RWPE2 (cell line): ENCODE data around the gene CHTF18.

ENCODE experiments used
- ATAC-seq: fragments of 200-7000 bp; cut with Tn5 transposase; 3 replicates; pipeline ENCODE4 v1.9.1; 2021; ENCODE audit warnings: low read depth
- DNase-seq: peaks from one replicate; pipeline ENCODE4 v3.0.0-alpha.2; 2020; ENCODE audit warnings: low spot score
- H3K27ac ChIP-seq: fragments of 450-650 bp; 2 replicates; pipeline ENCODE4 v1.5.1; 2017; ENCODE audit warnings: mild to moderate bottlenecking; ENCODE audit not compliant: poor library complexity, severe bottlenecking
- H3K27me3 ChIP-seq: fragments of 250-450 bp; sonication (Bioruptor Pico); 2 replicates; pipeline ENCODE4 v1.5.1; 2021; ENCODE audit warnings: mild to moderate bottlenecking, moderate library complexity; ENCODE audit not compliant: insufficient read depth, poor library complexity, severe bottlenecking
- H3K36me3 ChIP-seq: fragments of 250-450 bp; sonication (Bioruptor Pico); 2 replicates; pipeline ENCODE4 v1.5.1; 2020; ENCODE audit warnings: low read depth, mild to moderate bottlenecking, moderate library complexity
- H3K4me1 ChIP-seq: fragments of 250-450 bp; sonication (Bioruptor Pico); 2 replicates; pipeline ENCODE4 v1.5.1; 2021; ENCODE audit warnings: mild to moderate bottlenecking, moderate library complexity; ENCODE audit not compliant: insufficient read depth, poor library complexity, severe bottlenecking
- H3K4me3 ChIP-seq: fragments of 250-450 bp; sonication (Bioruptor Pico); 2 replicates; pipeline ENCODE4 v1.5.1; 2021; ENCODE audit warnings: mild to moderate bottlenecking, moderate library complexity; ENCODE audit not compliant: severe bottlenecking
- H3K9me3 ChIP-seq: fragments of 250-450 bp; sonication (Bioruptor Pico); 2 replicates; pipeline ENCODE4 v1.5.1; 2021; ENCODE audit warnings: mild to moderate bottlenecking, moderate library complexity; ENCODE audit not compliant: severe bottlenecking
- CTCF ChIP-seq: fragments of 450-650 bp; IDR thresholded peaks from one replicate; pipeline ENCODE4 v1.5.1; 2017; ENCODE audit warnings: mild to moderate bottlenecking, moderate library complexity; ENCODE audit not compliant: poor library complexity, severe bottlenecking

The CHTF18 gene

DNA sequence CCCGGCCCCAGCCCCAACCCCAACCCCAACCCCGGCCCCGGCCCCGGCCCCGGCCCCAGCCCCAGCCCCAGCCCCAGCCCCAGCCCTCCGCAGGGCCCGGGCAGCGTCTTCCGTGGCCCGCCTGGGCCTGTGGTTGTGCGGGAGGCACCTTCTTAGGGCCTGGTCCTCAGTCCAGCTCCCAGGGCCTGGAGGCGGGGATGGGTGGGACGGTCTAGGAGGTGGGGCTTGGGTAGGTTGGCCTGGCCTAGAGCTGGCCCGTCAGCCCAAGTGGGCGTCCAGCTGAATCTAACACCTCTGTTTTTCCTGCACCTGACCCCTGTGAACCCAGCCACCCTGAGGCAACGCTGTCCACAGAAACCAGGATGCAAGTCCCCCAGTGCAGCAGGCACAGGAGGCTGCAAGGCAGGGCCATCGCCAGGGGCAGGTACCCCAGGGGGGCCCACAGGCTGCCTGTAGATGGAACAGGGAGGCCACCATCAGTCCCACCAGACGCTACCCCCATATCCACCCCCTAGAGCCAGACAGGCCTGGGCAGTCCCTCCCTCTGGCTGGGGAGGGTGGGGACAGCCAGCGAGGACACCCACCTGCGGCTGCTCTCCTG is 19.1 kb upstream of the CHTF18 start:
- Histone ChIP-seq H3K27ac (no peak overlapping the region), H3K4me1 (no peaks in the 10 kb centered on the region), H3K36me3 (no peaks in the 10 kb centered on the region), H3K27me3 (no peaks in the 10 kb centered on the region), H3K4me3 (no peak overlapping the region), H3K9me3 (no peaks in the 10 kb centered on the region)
- DNase-seq (no peak), ATAC-seq (no peak; the same call in 2 of the 3 replicates)
- no peak for TF ChIP-seq CTCF

DNA sequence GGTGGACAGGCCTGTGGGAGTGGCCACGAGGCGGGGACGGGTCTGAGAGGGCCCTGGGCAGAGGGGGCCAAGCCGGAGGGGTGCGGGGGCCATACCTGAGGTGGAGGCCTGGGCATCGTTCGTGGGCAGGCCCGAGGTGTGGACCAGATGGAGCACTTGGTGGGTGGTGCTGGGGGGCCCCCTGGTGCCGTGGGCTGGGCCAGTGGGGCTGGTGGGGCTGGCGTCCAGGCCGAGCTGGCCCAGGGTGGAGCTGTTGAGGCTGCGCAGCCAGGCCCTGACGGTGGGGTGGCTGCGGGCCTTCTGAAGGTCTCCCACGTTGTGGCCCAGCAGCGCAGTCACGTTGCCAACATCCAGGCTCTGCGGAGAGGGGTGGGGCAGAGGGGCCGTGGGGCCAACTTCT is 18.5 kb upstream of the CHTF18 start:
- ATAC-seq = no peak

DNA sequence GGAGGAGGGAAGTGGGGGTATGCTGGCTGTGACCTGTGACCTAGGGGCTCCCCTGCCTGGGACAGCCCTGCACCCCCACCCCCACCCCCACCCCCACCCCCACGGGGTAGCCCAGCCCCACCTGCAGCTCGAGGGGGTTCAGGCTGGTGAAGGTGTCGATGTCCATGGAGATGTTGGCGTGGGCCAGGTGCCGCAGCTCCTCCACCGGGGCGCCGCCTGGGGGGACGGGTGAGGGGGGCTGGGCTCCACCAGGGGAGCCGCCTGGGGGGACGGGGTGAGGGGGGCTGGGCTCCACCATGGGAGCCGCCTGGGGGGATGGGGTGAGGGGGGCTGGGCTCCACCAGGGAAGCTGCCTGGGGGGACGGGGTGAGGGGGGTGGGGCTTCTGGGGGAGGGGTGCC is 18.0 kb upstream of the CHTF18 start:
- H3K4me1 ChIP-seq = no peaks in the 10 kb centered on the region
- no peaks in the 10 kb centered on the region for H3K27me3 ChIP-seq
- H3K4me3 ChIP-seq = no peak overlapping the region
- no peak overlapping the region for H3K27ac ChIP-seq
- no peak for DNase-seq
- ATAC-seq = no peak
- H3K9me3 ChIP-seq = no peaks in the 10 kb centered on the region
- H3K36me3 ChIP-seq = no peaks in the 10 kb centered on the region
- no peak for TF ChIP-seq CTCF

More for the DNA sequence above, 18.5 kb upstream of the CHTF18 start:
- Histone ChIP-seq H3K4me1 (no peaks in the 10 kb centered on the region), H3K27ac (no peak overlapping the region), H3K4me3 (no peak overlapping the region), H3K36me3 (no peaks in the 10 kb centered on the region), H3K27me3 (no peaks in the 10 kb centered on the region), H3K9me3 (no peaks in the 10 kb centered on the region)
- DNase-seq = no peak
- no peak for TF ChIP-seq CTCF

- Histone ChIP-seq H3K27me3 (no peaks in the 10 kb centered on the region), H3K27ac (no peak overlapping the region), H3K36me3 (no peaks in the 10 kb centered on the region), H3K9me3 (no peaks in the 10 kb centered on the region), H3K4me3 (no peak overlapping the region), H3K4me1 (peaks cover 3% of the 10 kb centered on the region)
- ATAC-seq (no peak), DNase-seq (no peak)
- TF ChIP-seq CTCF = no peak
Observed at GRCh38 chr16:772959-773358, 15.5 kb upstream of the CHTF18 start.
